LNCAP (cell line): Measurements from ENCODE around the gene CST8.

Source experiments
- TF ChIP-seq, protein P1 (sequence below): fragments of 450-650 bp; IDR thresholded peaks from 2 replicates; pipeline ENCODE4 v1.5.1; 2017; ENCODE audit warnings: mild to moderate bottlenecking

CST8 gene

DNA sequence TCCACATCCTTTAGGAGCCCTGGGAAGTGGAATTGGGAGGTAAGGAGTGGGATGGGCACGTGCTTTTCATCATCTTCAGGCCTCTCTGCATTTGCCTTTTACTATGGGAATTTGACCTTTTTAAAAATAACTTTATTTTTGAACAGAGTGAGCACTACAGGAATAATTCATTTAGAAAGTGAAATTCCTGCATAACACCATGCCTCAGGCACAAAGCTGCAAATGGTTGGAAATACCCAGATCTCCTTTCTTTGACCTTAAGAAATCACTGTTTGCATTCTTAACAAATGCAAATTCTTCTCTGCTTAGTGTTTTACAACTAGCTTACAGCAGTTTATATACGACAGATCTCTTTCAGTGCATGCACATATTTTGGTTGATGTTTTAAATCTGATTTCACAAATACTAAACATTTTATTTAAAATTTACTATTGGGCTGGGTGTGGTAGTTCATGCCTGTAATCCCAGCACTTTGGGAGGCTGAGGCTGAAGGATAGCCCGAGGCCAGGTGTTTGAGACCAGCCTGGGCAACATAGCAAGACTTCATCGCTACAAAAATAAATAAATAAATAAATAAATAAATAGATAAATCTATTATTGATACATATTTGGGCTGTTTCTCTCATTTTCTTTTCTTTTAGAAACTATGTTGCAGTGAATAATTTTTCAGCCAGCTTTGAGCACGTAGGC is 24.5 kb downstream of the CST8 start:
- TF ChIP-seq, protein P1, sequence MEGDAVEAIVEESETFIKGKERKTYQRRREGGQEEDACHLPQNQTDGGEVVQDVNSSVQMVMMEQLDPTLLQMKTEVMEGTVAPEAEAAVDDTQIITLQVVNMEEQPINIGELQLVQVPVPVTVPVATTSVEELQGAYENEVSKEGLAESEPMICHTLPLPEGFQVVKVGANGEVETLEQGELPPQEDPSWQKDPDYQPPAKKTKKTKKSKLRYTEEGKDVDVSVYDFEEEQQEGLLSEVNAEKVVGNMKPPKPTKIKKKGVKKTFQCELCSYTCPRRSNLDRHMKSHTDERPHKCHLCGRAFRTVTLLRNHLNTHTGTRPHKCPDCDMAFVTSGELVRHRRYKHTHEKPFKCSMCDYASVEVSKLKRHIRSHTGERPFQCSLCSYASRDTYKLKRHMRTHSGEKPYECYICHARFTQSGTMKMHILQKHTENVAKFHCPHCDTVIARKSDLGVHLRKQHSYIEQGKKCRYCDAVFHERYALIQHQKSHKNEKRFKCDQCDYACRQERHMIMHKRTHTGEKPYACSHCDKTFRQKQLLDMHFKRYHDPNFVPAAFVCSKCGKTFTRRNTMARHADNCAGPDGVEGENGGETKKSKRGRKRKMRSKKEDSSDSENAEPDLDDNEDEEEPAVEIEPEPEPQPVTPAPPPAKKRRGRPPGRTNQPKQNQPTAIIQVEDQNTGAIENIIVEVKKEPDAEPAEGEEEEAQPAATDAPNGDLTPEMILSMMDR: no peak

- TF ChIP-seq, protein P1: no peak
Measured at GRCh38 chr20:23517719-23518118, 26.8 kb downstream of the CST8 start.

GRCh38 chr20:23519556-23519955 is 28.6 kb downstream of the CST8 start:
- TF ChIP-seq, protein P1: no peak

GRCh38 chr20:23520185-23520584 is 29.3 kb downstream of the CST8 start:
- TF ChIP-seq, protein P1: no peak

GRCh38 chr20:23524146-23524545 is 33.2 kb downstream of the CST8 start:
- TF ChIP-seq, protein P1: no peak

DNA sequence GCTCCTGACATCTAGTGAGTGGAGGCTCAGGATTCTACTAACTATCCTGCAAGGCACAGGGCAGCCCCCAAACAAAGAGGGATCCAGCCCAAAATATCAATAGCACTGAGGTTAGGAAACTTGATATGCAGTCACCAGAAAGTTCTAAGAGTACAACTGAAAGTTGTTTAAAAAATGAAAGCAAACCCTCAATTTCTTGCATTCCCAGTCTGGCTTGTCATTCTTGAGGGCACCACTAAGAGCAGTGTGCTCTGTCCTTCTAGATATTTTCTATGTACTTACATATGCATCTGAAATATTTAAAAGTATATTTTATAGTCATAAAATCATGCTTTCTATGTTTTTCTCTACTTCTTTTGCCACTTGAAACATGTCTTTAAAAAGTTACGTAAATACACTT is 35.9 kb downstream of the CST8 start:
- TF ChIP-seq, protein P1: no peak

- TF ChIP-seq, protein P1: no peak
Measured at GRCh38 chr20:23528867-23529431, 38.0 kb downstream of the CST8 start.
